Tibial nerve (tissue), 4 donors: Measurements from ENCODE around the gene RASAL2. TPM values are rescaled to one million over a fixed set of nuclear protein-coding genes. Genes with fewer than 3 reads are reported as not detected.

ENCODE experiments used
- DNase-seq, 2 donors: peaks; one replicate each; pipeline ENCODE4 v3.0.0-alpha.2; 2019; ENCODE audit warnings: low spot score in 2 of 2
- H3K27ac ChIP-seq, 4 donors: fragments of 200-600 bp; sonication (generic) in 3 of 4; one replicate each; pipeline ENCODE4 v1.5.1; 2017 to 2019; ENCODE audit warnings: mild to moderate bottlenecking in 1 of 4
- H3K27me3 ChIP-seq, 2 donors: fragments of 200-600 bp; sonication (generic) in 1 of 2; one replicate each; pipeline versions ENCODE4 v1.5.1 to v1.6.0; 2017 to 2019
- H3K36me3 ChIP-seq, 3 donors: fragments of 200-600 bp; sonication (generic); one replicate each; pipeline ENCODE4 v1.5.1; 2018 to 2019
- H3K4me1 ChIP-seq, 4 donors: fragments of 200-600 bp; sonication (generic) in 3 of 4; one replicate each; pipeline ENCODE4 v1.5.1; 2017 to 2019
- H3K4me3 ChIP-seq, 4 donors: fragments of 200-600 bp; sonication (generic) in 3 of 4; one replicate each; pipeline ENCODE4 v1.5.1; 2017 to 2019; ENCODE audit warnings: mild to moderate bottlenecking in 1 of 4, moderate library complexity in 1 of 4
- H3K9me3 ChIP-seq, 4 donors: fragments of 200-600 bp; sonication (generic) in 3 of 4; one replicate each; pipeline ENCODE4 v1.5.1; 2017 to 2019
- EP300 ChIP-seq, 2 donors: sonication (generic); formaldehyde crosslinking; IDR thresholded peaks; one replicate each; pipeline ENCODE4 v1.6.1; 2017; ENCODE audit warnings: antibody characterized with exemption in 2 of 2, mild to moderate bottlenecking in 1 of 2
- POLR2A ChIP-seq, 2 donors: fragments of 450-650 bp; IDR thresholded peaks; one replicate each; pipeline ENCODE4 v1.6.1; 2017; ENCODE audit warnings: antibody characterized with exemption in 2 of 2, mild to moderate bottlenecking in 2 of 2, moderate library complexity in 2 of 2
- WGBS, 2 donors: methylation state at CpG; one replicate each; pipeline ENCODE4 v1.1.5; 2018; 5-methylcytosine and 5-hydroxymethylcytosine counted together
- total RNA-seq, 4 donors: library from RNA; depleted of rRNA; stranded (reverse); fragments of >200 nt; gene quantifications; one replicate each; pipeline ENCODE4 v1.1.0, GENCODE V29; 2016
- TF ChIP-seq, protein P1 (sequence below), 5 experiments: fragments of 200-600 bp in 3 of 5; fragments of 450-650 bp in 2 of 5; sonication (generic) in 3 of 5; IDR thresholded peaks; one replicate each; pipeline ENCODE4 v1.5.1; 2016 to 2019; ENCODE audit warnings: antibody characterized with exemption in 5 of 5, mild to moderate bottlenecking in 3 of 5, moderate library complexity in 2 of 5

RASAL2 gene
- total RNA-seq, 4 donors from 2014 or later = 40.5 to 44.8 (median 43.0) TPM

DNA sequence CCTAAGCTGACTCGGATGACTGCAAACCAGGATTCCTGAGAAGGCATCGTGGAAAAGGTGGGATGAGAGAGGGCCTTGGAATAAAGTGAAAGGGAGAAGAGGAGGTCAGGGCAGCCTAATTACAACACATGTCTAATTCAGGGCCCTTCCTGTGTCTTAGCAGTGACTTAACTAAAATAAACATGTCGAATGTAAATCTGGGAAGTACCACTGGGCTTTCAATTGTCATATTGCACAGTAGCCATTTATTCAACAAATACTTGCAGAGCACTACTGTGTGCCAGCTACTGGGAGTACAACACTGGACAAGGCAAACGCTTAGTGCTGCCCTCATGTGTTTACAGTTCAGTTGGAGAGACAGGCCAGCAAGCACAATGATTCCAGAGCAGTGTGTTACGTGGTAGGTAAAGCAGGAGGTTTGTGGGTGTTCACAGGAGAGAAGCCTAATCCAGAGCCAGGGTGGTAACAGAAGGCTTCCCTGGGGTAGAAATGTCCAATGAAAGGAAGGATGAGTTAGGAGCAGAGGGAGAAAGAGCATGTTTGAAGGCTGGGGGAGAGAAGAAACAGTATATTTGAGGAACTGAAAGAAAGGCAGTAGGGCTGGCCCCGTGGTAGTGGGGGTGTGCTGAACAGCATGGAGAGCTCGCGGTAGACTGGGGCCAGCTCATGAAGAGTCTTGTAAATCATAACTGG is 38.0 kb upstream of the RASAL2 start:
- 69 to 74% methylated on average over 8 of the region's 8 CpGs for WGBS, 2 donors
- Histone ChIP-seq H3K9me3 (no peaks in the 10 kb centered on the region), H3K27ac (peak overlapping the region in 3 of 4 donors; percentile 6 to 77 (median 57)), H3K4me3 (no peak overlapping the region), H3K36me3 (no peaks in the 10 kb centered on the region), H3K27me3 (no peaks in the 10 kb centered on the region), H3K4me1 (peaks cover 0 to 59% (median 24%) of the 10 kb centered on the region in 4 donors)
- TF ChIP-seq POLR2A (IDR thresholded peaks at IDR 0.05) = no peak
- TF ChIP-seq EP300 (IDR thresholded peaks at IDR 0.05) = no peak
- TF ChIP-seq, protein P1, sequence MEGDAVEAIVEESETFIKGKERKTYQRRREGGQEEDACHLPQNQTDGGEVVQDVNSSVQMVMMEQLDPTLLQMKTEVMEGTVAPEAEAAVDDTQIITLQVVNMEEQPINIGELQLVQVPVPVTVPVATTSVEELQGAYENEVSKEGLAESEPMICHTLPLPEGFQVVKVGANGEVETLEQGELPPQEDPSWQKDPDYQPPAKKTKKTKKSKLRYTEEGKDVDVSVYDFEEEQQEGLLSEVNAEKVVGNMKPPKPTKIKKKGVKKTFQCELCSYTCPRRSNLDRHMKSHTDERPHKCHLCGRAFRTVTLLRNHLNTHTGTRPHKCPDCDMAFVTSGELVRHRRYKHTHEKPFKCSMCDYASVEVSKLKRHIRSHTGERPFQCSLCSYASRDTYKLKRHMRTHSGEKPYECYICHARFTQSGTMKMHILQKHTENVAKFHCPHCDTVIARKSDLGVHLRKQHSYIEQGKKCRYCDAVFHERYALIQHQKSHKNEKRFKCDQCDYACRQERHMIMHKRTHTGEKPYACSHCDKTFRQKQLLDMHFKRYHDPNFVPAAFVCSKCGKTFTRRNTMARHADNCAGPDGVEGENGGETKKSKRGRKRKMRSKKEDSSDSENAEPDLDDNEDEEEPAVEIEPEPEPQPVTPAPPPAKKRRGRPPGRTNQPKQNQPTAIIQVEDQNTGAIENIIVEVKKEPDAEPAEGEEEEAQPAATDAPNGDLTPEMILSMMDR (IDR thresholded peaks at IDR 0.05) = no peak
- DNase-seq = no peak

DNA sequence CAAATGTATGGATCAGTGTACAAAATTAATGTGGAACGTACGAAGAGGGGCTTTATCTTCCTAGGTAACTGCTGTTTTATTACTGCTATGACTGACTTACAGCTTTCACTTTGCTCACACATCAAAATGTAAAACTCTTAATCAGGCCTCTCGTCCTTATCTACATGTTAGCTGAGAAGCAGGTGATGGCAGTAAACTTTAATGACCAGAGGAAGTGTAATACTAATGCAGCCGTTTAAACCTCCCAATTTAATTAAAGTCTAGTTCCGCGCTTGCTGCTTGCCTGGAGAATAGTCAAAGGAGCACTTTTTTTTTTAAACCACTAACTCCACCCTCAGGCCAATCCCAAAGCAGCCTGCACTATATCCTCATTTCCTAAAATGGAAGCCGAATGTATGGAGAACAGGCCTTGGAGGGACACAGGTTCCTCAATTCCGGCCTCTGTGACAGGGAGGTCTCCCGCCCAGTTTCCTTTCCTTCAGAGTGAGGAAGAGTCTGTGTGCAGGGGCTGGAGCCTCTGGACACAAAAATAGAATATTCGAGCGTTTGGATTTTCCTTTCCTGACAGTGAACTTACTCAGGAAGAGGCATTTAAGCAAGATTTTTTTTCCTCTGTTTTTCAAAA is 36.7 kb upstream of the RASAL2 start:
- Histone ChIP-seq H3K4me3 (no peak overlapping the region), H3K36me3 (no peaks in the 10 kb centered on the region), H3K27me3 (no peaks in the 10 kb centered on the region), H3K9me3 (no peaks in the 10 kb centered on the region), H3K4me1 (peaks cover 0 to 67% (median 28%) of the 10 kb centered on the region in 4 donors), H3K27ac (peak overlapping the region; percentile 43 to 77 (median 58))
- TF ChIP-seq POLR2A (IDR thresholded peaks at IDR 0.05) (no peak), EP300 (IDR thresholded peaks at IDR 0.05) (no peak)
- TF ChIP-seq, protein P1 (IDR thresholded peaks at IDR 0.05) = no peak
- DNase-seq = no peak
- 55 to 57% methylated on average over 11 of the region's 11 CpGs for WGBS, 2 donors

DNA sequence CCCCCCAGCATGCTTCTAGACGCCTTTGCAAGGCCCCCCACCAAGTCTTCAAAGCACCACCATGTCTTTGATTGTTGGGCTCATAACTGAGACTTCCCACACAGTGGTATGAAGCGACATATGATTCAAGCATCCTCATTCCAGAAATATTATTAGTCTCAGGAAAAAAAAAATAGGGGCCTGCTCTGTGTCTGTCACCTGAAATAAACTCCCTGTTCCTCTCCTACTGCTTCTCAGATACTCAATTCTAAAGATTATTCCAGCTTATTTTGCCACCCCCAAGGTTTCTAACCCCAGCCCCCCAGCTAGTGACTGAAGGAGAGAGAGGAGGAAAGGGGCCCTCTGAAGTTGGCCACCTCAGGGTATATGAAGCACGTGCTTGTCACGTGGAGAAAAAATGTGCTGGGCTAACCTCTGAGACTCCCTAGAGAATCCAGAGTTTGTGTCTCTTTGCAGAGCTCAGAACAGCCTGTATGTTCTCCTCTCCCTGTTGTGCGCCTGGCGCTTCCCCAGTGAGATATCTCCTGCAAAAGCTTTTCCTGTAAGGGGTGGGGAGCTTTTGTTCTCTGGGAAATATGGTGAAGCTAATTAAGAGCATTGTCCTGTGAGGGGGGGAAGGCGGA is 35.9 kb upstream of the RASAL2 start:
- 29 to 45% methylated on average over 7 of the region's 7 CpGs for WGBS, 2 donors
- DNase-seq = peak; percentile 26 to 34
- peak overlapping the region in 1 of 4 donors; percentile 9 for H3K4me3 ChIP-seq
- no peaks in the 10 kb centered on the region for H3K27me3 ChIP-seq
- TF ChIP-seq POLR2A (IDR thresholded peaks at IDR 0.05) (no peak), EP300 (IDR thresholded peaks at IDR 0.05) (peak; percentile 45 to 74)
- TF ChIP-seq, protein P1 (IDR thresholded peaks at IDR 0.05) = no peak
- H3K27ac ChIP-seq = peak overlapping the region; percentile 43 to 77 (median 58)
- H3K9me3 ChIP-seq = no peaks in the 10 kb centered on the region
- peaks cover 0 to 64% (median 26%) of the 10 kb centered on the region in 4 donors for H3K4me1 ChIP-seq
- no peaks in the 10 kb centered on the region for H3K36me3 ChIP-seq

DNA sequence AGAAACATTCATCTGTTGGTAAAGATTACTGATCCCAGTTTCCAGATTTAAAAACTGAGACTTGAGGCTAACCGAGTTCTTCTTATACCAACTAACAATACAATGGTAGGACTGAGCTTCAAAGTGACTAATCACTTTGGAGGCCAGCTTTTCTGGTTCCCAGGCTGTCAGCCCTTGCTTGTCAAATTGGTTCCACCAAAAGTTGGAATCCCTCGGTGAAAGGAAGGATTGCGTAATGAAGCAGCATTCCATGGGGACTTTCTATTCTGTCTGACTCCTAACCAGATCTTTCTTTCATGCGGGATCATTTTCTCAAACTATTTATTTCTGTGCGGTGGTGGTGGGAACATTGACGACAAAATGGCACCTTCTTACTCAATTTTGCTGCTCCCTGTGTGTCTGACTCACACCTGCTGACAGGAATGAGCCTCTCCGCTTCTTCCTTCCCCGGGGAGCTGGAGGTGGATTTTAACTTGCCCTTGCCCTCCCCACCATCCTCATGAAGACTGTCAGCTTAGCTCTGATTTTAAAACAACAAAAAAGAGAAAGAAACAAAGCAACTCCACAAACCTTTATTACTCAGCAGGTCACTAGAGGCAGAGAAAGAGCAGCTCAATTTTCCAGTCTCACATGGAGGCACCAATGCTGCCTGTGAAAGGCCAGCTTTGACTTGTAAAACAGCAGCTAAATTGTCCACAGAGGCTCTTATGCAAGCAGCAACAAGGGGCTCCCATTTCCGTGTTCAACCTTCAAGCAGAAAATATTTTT is 32.9 kb upstream of the RASAL2 start:
- 45 to 47% methylated on average over 9 of the region's 9 CpGs for WGBS, 2 donors

More for the DNA sequence above, 32.9 kb upstream of the RASAL2 start:
- peak overlapping the region in 2 of 4 donors; percentile 36 to 44 for H3K27ac ChIP-seq
- H3K36me3 ChIP-seq = no peaks in the 10 kb centered on the region
- no peak overlapping the region for H3K4me3 ChIP-seq
- no peaks in the 10 kb centered on the region for H3K27me3 ChIP-seq
- TF ChIP-seq POLR2A (IDR thresholded peaks at IDR 0.05) (no peak), EP300 (IDR thresholded peaks at IDR 0.05) (no peak)
- TF ChIP-seq, protein P1 (IDR thresholded peaks at IDR 0.05) = no peak
- peaks cover 0 to 53% (median 17%) of the 10 kb centered on the region in 4 donors for H3K4me1 ChIP-seq
- no peaks in the 10 kb centered on the region for H3K9me3 ChIP-seq
- no peak for DNase-seq
